GM12873 (cell line): ENCODE data around the gene GRID1.

ENCODE experiments used
- CTCF ChIP-seq: IDR thresholded peaks from 2 replicates; pipeline ENCODE4 v1.5.1; 2012; ENCODE audit warnings: low read depth, mild to moderate bottlenecking, moderate library complexity, low read length, control low read depth; ENCODE audit not compliant: insufficient read depth; ENCODE audit errors: missing control alignments

Gene GRID1

DNA sequence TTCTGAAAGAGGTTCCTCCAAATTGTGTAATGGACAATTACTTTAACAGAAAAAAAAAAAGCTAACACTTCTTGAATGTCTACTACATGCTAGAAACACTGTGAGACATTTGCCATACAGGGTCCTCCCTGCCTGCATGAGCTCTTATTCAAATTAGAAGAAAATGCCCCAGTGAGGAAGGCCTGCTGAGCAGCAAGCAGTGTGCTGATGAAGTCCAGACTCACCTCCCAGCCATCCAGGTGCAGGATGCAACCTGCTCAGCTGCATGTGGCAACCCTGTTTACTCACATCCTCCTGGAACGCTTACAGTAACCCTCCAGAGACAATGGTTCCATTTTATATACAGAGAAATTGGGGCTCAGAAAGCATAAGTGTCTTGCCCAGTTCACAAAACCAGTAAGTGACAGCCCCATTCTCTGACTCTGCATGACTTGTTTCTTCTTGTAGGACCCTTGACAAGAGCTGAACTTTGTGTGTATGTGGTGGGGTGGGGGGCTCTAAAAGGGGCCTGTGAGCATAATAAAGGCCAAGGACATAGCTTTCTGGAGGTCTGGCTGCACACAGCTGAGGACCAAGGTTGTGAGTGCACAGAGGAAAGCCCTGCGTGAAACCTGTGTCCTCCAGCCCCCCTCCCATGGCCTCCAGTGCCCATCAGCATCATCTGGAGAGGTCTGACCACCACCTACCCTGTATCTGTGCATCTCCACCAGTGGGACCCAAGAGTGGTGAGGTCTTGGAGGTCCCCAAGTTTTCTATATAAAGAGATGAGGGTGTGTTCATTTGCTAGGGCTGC, 387.8 kb downstream of the GRID1 start:
- no peak for TF ChIP-seq CTCF

- TF ChIP-seq CTCF = no peak
These were observed 389.0 kb downstream of the GRID1 start for GRCh38 chr10:85977642-85978041.

DNA sequence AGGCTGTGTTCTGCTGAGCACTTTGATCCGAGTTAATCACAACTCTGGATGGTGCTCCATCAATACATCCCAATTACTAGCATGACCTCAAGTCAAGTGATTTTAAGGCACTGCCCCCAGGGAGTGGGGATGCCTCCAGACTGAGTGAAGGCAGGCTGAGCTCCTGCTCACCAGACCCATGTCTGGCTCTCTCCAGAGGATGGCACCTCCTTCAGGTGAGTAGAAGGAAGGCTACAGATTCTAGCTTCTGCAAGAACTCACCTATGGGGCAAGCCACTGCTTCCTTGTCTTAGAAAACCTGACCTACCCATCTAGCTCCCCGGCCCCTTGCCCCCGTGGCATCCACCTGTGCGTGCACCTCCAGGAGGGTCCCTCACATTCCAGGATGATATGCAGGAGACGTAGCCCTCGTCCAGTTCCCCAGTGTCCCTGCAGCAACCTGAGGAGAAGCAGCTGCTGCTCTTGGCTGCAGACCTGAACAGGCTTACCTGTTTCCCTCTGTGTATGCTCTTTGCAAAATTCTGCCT, 390.3 kb downstream of the GRID1 start:
- TF ChIP-seq CTCF = no peak

- no peak for TF ChIP-seq CTCF
These were observed 395.1 kb downstream of the GRID1 start for GRCh38 chr10:85971494-85971893.

DNA sequence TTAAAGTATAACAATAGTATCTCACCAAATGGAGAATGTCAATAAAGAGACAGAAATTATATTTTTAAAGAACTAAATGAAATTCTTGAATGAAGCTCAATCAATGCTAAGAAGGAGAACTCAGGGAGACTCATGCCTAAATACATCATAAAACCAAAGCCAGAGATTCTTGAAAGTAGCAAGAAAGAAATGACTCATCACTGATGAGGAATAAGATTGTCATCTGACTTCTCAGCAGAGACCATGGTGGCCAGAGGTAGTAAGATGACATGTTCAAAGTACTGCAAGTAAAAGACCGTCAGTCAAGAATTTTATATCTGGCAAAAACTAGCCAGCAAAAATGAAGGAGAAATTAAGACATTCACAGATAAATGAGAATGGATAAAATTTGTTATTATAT, 399.0 kb downstream of the GRID1 start:
- TF ChIP-seq CTCF = no peak

DNA sequence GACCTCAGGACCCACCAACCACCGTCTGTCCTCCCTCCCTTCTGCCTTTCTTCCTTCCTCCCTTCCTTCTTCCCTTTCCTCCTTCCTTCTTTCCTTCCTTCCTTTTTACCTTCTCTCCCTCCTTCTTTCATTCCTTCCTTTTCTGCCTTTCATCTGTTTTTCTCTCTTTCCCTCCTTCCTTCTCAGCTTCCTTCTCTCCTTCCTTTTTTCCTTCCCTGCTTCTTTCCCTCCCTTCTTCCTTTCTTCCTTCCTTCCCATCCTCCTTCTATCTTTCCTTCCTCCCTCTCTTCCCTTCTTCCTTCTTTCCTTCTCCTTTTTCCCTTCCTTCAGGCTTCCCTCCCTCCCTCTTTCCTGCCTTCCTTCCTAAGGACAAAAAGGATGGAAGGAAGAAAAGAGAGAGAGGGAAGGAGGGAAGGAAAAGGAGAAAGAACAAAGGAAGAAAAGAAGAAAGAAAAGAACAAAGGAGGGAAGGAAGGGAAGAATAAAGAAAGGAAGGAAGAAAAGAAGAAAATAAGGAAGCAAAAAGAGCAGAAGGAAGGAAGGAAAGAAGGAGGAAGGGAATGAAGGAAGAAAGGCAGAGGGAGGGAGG, 405.0 kb downstream of the GRID1 start:
- TF ChIP-seq CTCF = no peak

- no peak for TF ChIP-seq CTCF
These were observed 405.5 kb downstream of the GRID1 start for GRCh38 chr10:85961073-85961472.
